Right lobe of liver (tissue), 6 donors: ENCODE results near the gene C11orf58. TPM values are rescaled to one million over a fixed set of nuclear protein-coding genes. Genes with fewer than 3 reads are reported as not detected.

Experiments used
- ATAC-seq, 4 donors: fragments of 200-7000 bp; cut with Tn5 transposase; one replicate each; pipeline ENCODE4 v1.9.1; 2020; ENCODE audit warnings: mild to moderate bottlenecking in 4 of 4, moderate library complexity in 4 of 4
- DNase-seq, 3 donors: peaks; one replicate each; pipeline ENCODE4 v3.0.0-alpha.2; 2020
- H3K27ac ChIP-seq, 3 donors: fragments of 200-600 bp; one replicate each; pipeline ENCODE4 v1.8.0; 2022
- H3K27me3 ChIP-seq, 2 donors: fragments of 200-600 bp; one replicate each; pipeline ENCODE4 v1.8.0; 2022
- H3K36me3 ChIP-seq, 4 donors: fragments of 200-600 bp; sonication (generic) in 1 of 4; one replicate each; pipeline versions ENCODE4 v1.5.1 to v1.8.0; 2017 to 2022; ENCODE audit warnings: control low read depth in 1 of 4
- H3K4me1 ChIP-seq, 4 donors: fragments of 200-600 bp; sonication (generic) in 1 of 4; one replicate each; pipeline versions ENCODE4 v1.5.1 to v1.8.0; 2017 to 2022; ENCODE audit warnings: control low read depth in 1 of 4
- H3K4me3 ChIP-seq, 3 donors: fragments of 200-600 bp; one replicate each; pipeline ENCODE4 v1.8.0; 2022
- H3K9me3 ChIP-seq, 4 donors: fragments of 200-600 bp; sonication (generic) in 1 of 4; one replicate each; pipeline versions ENCODE4 v1.5.1 to v1.8.0; 2017 to 2022; ENCODE audit warnings: control low read depth in 1 of 4
- POLR2A ChIP-seq: fragments of 450-650 bp; IDR thresholded peaks from one replicate; pipeline ENCODE4 v1.6.1; 2017; ENCODE audit warnings: antibody characterized with exemption, mild to moderate bottlenecking
- WGBS: methylation state at CpG from one replicate; pipeline ENCODE4 v1.1.6; 2018; ENCODE audit warnings: low coverage, low lambda C conversion rate; ENCODE audit not compliant: insufficient coverage; ENCODE audit errors: missing lambda C conversion rate; 5-methylcytosine and 5-hydroxymethylcytosine counted together
- intact Hi-C, 2 donors: fragments of 100-400 bp; cut with DNase I; formaldehyde crosslinking; loops; one replicate each; pipeline versions ENCODE4 v1.11.2 to v1.14.1; 2022
- total RNA-seq, 6 experiments: library from RNA; depleted of rRNA in 2 of 6; stranded (reverse); fragments of >200 nt in 2 of 6; fragmentation: NEBNext Ultra II Directional in 3 of 6; extraction: Animal tissue kit (Norgen Biotek cat#: 25700) in 3 of 6; gene quantifications; one replicate each; pipeline versions ENCODE4 v1.1.0 to v1.2.4, GENCODE V29; 2016 to 2023
- TF ChIP-seq, protein P1 (sequence below), 4 donors: fragments of 200-600 bp in 3 of 4; fragments of 450-650 bp in 1 of 4; IDR thresholded peaks; one replicate each; pipeline versions ENCODE4 v1.5.1 to v1.8.0; 2016 to 2022; ENCODE audit warnings: antibody characterized with exemption in 4 of 4, mild to moderate bottlenecking in 2 of 4
- donor health status: DM: no; HTN: yes; CAD: no.
- donor health status: DM: no; HTN: no; CAD: no.
- donor health status: DM: no; HTN: no; CAD: no.
- donor health status: DM: no; HTN: yes; CAD: no.
- donor health status: DM: no; HTN: yes; CAD: no.

Gene C11orf58
- total RNA-seq, 6 experiments from 2014 or later: 50.3 to 79.1 (median 56.9) TPM

- no peaks in the 10 kb centered on the region for H3K9me3 ChIP-seq
- H3K27ac ChIP-seq: no peak overlapping the region
- TF ChIP-seq, protein P1, sequence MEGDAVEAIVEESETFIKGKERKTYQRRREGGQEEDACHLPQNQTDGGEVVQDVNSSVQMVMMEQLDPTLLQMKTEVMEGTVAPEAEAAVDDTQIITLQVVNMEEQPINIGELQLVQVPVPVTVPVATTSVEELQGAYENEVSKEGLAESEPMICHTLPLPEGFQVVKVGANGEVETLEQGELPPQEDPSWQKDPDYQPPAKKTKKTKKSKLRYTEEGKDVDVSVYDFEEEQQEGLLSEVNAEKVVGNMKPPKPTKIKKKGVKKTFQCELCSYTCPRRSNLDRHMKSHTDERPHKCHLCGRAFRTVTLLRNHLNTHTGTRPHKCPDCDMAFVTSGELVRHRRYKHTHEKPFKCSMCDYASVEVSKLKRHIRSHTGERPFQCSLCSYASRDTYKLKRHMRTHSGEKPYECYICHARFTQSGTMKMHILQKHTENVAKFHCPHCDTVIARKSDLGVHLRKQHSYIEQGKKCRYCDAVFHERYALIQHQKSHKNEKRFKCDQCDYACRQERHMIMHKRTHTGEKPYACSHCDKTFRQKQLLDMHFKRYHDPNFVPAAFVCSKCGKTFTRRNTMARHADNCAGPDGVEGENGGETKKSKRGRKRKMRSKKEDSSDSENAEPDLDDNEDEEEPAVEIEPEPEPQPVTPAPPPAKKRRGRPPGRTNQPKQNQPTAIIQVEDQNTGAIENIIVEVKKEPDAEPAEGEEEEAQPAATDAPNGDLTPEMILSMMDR (IDR thresholded peaks at IDR 0.05): no peak
- no peak for TF ChIP-seq POLR2A
- peaks cover 0 to 6% (median 3%) of the 10 kb centered on the region in 4 donors for H3K4me1 ChIP-seq
- WGBS: 97% methylated on average over 4 of the region's 17 CpGs
- peaks cover 0 to 2% (median 0%) of the 10 kb centered on the region in 4 donors for H3K36me3 ChIP-seq
- no peaks in the 10 kb centered on the region for H3K27me3 ChIP-seq
- ATAC-seq (no peak), DNase-seq (no peak)
- H3K4me3 ChIP-seq: no peak overlapping the region
- intact Hi-C loops: no loop called here
Measured at GRCh38 chr11:16794047-16794818, 55.8 kb downstream of the C11orf58 start.

DNA sequence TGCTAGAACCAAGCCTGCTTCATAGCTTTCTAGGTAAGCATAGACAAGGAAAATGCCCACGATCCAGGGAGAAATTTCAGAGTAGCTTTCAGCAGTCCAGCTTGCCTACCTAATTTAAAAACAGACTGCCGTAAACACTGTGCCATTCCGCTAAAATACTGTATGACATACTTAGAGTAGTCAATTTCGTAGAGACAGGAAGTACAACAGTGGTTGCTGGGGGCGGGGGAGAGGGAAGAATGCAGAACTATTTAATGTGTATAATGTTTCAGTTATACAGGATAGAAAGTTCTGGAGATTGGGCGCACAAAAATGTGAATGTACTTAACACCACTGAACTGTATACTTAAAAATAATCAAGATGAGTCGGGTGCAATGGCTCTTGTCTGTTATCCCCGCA lies 56.7 kb downstream of the C11orf58 start:
- Histone ChIP-seq H3K27me3 (no peaks in the 10 kb centered on the region), H3K9me3 (no peaks in the 10 kb centered on the region), H3K4me3 (no peak overlapping the region), H3K4me1 (no peaks in the 10 kb centered on the region), H3K27ac (peak overlapping the region in 1 of 3 donors; percentile 24), H3K36me3 (peaks cover 0 to 2% (median 0%) of the 10 kb centered on the region in 4 donors)
- DNase-seq: no peak
- 64% methylated on average over 8 of the region's 8 CpGs for WGBS
- no peak for TF ChIP-seq POLR2A
- TF ChIP-seq, protein P1 (IDR thresholded peaks at IDR 0.05): no peak
- intact Hi-C loops: no loop called here
- ATAC-seq: peak in 2 of 4 donors; percentile 11 to 52

- TF ChIP-seq, protein P1 (IDR thresholded peaks at IDR 0.05): no peak
- TF ChIP-seq POLR2A: no peak
- intact Hi-C loops: no loop called here
- H3K4me3 ChIP-seq: no peak overlapping the region
- H3K4me1 ChIP-seq: no peaks in the 10 kb centered on the region
- no peak for ATAC-seq
- no peak overlapping the region for H3K27ac ChIP-seq
- H3K36me3 ChIP-seq: peaks cover 0 to 2% (median 0%) of the 10 kb centered on the region in 4 donors
- H3K9me3 ChIP-seq: no peaks in the 10 kb centered on the region
- no peaks in the 10 kb centered on the region for H3K27me3 ChIP-seq
- DNase-seq: no peak
- 89% methylated on average over 4 of the region's 4 CpGs for WGBS
Measured at GRCh38 chr11:16796311-16796710, 57.9 kb downstream of the C11orf58 start.

GRCh38 chr11:16797776-16798175 lies 59.3 kb downstream of the C11orf58 start:
- no peaks in the 10 kb centered on the region for H3K27me3 ChIP-seq
- intact Hi-C loops: no loop called here
- no peak overlapping the region for H3K27ac ChIP-seq
- TF ChIP-seq POLR2A: no peak
- TF ChIP-seq, protein P1 (IDR thresholded peaks at IDR 0.05): no peak
- H3K36me3 ChIP-seq: peaks cover 0 to 2% (median 0%) of the 10 kb centered on the region in 4 donors
- H3K4me3 ChIP-seq: no peak overlapping the region
- H3K9me3 ChIP-seq: no peaks in the 10 kb centered on the region
- DNase-seq (no peak), ATAC-seq (no peak)
- no peaks in the 10 kb centered on the region for H3K4me1 ChIP-seq
- 85% methylated on average over 3 of the region's 3 CpGs for WGBS
